ENCODE data around the gene PRIMA1.

The PRIMA1 gene

DNA sequence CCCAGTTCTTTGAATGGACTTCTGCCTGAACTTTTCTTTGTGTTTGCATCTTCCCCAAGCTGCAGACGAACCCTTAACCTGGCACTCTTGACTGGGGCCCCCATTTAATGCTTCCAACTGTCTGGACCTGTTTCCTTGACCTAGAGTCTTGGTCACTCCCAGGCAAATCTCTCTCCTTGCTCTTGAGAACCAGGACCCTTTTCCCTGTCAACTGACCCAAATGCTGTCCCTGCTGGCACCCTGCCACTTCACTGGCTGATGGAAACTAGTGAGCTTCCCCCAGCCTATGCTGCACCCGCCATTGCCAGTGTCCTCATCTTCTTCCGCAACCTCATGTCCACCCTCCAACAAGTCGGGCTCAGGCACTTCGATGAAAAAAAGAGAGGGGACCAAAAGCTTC, 79.5 kb downstream of the PRIMA1 start:
- no peak for DNase-seq

DNA sequence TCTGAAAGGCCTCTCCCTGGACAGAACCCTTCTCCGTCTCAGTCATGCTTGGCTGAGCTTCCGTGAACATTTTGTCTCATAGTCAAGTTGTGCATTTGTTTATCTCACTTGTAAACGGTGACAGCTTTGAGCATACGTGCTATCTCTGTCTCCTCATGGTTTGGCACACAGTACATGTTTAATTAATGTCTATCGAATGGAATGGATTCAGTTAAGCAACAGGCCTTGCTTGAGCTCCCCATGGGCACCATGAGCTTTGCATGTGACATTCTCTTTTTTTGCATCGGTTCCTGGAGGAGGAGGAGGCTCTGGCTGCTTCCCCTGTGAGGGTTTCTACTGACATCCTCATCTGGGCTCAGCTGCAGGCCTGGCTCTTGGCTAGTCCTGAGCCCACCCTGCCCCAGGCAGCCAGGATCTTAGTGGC, 80.0 kb downstream of the PRIMA1 start:
- no peak for DNase-seq

DNA sequence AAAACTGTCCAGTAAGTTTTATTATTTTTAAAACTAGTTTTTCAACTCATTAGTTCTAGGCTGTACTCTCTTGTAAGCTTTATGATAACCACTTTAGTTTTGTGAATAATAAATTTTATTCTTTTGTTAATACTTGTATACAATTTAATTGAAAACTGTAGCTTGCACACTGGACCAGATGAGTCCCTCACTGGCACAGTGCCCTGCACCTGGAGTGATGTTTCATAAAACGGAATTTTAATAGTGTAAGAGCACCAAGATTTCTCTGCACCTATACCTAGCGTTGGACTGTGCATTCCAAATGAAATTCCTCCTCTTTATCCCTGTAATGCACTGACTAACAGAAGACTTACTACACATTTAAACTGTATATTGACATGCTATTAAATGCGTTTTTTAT, 80.8 kb downstream of the PRIMA1 start:
- no peak for DNase-seq

DNA sequence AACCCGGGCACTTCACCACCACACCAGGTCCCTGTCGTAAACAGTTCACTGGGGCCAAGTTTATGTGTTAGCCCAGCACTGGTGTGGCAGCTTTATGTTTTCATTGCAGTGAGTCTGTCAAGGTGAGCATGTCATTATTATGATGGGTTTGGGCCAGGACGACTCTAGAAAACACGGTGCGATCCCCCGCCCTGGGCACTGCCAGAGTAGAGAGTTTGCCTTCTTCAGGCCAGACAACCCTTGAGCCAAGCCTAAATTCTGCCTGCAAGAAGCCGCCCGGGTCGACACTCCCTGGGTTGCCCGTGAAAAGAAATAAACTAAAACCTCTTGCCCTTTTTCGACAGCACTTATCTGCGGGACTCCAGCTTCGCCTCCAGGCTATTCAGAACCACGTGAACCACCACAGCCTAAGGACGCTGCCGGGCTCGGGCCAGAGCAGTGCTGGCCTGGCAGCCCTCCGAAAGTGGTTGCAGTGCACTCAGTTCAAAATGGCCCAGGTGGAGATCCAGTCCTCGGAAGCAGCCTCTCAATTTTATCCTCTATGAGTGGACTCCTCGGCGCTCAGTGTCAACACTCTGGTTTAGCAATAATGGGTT, 81.8 kb downstream of the PRIMA1 start:
- DNase-seq, result no peak

DNA sequence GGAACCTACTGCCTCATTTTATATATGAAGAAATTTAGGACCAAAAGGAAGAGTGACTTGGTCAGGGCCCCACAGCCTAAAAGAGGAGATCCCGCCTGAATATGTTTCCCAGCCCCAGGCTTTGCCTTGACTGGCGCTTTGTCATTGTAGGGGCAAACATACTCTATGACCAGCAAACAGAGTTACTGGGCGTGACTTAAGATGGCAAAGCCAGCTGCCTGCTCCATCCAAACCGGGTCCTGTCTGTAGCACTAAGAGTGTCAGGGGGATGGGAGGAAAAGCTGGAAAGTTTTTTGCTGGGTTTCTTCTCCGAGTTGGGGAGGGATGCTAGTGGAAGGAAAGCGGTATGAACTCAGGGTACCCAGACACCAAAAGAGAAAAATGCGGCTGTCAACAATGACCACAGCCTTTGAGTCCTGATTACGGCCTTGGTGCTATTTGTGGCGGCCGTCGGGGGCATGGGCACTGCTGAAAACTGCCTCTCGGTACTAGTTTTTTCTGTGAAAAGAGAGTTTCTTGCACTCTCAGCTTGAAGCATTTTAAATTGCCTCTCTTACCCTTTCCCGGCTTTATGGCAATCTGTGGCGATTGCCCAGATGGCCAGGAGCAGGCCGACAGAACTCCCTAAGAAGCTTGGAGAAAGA, 82.7 kb downstream of the PRIMA1 start:
- no peak for DNase-seq

DNA sequence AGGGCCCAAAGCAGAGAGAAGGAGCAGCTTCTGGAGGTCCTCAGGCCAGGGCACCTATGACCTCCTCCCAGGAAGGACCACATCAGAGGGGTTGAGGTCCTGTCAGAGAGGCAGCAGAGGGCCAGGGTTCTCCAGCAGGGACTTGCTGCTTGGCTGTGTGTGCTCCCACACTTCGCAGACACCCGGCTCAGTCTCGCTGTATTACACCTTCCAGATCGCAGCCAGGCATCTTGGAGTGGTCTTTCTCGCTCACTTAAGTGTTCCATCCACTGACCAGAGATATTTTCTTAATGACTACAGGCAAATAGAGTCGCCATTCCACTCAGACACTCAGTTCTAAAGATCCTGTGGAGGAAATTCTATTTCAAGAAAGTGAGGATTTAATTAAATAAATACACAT, 84.3 kb downstream of the PRIMA1 start:
- DNase-seq, result no peak

DNA sequence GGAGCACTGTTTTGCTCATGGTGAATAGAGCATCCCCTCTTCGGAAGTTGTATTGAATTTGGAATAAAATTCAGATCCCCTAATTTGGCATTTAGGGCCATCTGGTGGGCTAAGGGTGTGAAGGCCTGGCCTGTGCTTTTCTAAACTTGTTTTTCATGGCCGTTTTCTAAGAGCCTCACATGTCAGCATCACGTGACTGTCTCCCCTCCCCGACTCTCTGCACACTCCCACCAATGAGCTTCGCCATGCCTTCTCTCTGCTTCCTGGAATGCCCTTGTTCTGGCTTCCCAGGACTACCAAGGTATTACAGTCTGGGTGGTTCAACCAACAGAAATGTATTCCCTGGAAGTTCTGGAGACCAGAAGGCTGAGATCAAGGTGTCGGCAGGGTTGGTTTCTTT, 85.3 kb downstream of the PRIMA1 start:
- DNase-seq, result no peak

DNA sequence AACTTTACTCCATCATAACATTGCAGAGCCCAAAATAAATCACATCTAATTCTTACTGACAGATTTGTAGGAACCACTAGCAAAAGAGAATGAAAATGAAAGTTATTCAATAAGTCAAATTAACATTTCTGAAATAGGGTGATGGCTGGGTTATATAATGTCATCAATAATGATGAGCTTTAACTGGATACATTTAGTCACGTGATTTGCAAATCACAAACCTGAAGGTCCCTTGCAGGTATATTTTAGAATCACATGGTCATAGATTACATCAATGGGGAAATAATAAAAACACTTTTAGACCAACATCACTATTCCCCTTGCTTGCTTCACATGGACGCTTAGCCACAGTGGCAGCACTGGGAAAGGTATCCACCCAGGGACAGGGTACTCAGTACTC, 86.7 kb downstream of the PRIMA1 start:
- no peak for DNase-seq

DNA sequence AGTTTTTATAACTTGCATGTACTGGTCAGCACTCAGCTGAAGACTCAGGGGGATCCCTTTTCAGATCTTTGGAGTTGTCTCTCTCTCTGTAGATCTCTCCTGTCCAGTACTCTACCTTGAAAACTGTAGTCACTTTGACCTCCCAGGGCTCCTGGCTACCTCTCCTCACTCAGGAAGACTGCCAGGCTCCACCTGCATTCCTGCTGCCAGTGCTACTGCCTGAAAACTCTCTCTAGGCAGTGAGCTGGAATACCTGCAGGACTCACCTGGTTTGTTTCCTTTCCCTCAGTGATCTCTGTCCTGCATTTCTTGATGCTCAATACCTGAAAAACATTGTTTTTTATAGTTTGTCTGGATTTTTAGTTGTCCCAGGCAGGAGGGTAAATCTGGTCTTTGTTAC, 87.4 kb downstream of the PRIMA1 start:
- DNase-seq, result no peak

DNA sequence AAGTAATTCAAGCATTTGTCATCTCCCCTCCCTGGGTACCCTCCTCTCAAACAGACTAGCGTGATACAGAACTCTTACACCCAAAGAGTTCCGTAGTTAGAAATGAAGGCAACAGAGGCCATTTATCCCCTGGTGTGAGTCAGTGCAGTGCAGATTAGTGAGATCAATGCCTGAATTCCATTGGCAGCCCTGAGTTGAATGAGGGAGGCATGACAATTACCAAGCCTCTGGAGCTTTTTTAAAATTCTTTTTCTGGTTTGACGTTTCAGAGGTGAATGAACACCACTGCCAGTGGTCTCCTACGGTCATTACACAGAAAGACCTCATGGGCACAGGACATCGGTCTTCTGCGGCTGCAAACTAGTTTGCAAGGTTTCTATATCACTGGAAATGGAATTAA, 94.4 kb downstream of the PRIMA1 start:
- DNase-seq, result no peak

DNA sequence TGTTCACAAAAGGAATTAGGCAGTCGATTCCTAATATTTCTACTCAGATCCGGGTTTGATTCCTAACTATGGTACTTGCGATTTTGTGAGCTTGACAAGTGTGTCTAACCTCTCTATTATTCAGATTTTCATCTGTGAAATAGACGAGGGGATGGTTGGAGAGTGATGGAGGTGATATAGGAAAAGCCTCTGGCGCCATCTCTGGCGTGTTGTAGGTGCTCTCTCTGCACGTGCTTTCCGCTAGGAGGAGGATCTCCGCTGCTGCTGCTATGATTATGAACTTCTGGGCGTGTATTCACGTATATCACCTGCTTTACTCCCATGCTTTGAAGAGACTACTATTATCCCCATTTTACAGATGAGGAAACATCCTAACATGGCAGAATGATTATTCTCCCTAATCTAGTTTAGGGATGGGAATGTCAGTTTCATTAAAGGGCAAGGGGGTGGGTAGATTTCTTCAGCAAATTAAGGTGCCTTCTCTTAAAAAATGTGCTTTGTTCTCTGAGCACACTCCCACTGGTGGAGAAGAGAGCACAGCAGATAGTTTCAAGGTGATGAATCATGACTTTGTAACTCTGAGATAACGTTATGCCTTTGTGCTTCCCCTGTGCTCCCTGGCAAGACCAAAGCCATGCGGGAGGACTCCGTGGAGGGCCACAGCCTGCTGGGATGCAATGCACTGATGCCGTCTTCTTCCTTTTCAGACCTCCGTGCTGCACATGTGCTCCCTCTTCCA, 97.1 kb downstream of the PRIMA1 start:
- no peak for DNase-seq

DNA sequence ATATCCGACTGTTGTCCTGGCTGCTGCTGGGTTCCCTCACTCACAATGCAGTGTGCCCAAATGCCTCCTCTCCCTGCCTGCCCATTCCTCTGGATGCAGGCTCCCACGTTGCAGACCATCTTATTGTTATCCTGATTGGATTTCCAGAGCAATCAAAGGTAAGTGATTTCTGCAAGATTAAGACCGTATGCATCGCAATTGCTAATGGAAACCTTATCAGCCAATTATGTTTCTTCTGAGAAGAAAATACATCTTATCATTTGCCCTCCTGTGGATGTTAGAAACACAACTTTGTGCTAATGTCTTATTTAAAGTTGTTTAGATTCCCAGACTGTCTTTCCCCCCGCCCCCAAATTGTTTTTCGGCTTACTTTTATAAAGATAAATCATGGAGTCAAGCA, 98.1 kb downstream of the PRIMA1 start:
- DNase-seq, result no peak

DNA sequence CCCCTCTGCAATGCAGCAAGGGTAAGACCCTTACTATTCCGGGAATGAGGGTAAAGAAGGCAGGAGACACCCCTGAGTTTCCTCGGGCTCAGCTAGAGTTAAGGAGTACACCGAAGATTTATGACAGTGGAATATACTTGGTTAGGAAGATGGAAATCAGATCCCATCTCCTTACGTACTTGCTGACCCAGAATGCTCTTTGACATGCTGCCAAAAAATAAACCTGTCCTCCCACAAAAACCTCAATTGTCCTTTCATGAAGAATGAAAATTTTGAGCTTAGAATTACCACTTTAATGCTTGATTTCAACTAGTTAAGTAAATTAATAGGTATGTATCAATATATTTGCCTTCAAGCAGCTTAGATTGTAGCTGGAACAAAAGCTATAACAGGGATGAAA, 99.5 kb downstream of the PRIMA1 start:
- DNase-seq, result no peak

DNA sequence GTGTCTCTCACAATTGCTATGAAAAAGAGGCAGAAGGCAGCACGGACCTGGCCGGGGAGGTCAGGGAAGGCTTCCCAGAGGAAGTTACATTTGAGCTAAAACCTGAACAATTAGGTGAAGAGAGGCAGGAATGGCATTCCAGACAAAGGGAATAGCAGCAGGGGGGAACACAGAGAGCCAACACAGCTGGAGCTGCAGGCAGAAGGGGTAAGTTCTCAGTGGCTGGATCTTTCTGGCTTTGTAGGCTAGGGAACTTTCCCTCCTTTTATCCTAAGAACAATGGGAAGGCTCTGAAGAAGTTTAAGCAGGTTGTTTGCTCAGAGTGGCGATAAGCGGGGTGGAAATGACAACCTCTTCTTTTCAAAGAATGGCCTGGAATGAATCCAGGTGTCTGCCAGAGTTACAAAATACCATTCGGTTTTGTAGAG, 100.0 kb downstream of the PRIMA1 start:
- no peak for DNase-seq

DNA sequence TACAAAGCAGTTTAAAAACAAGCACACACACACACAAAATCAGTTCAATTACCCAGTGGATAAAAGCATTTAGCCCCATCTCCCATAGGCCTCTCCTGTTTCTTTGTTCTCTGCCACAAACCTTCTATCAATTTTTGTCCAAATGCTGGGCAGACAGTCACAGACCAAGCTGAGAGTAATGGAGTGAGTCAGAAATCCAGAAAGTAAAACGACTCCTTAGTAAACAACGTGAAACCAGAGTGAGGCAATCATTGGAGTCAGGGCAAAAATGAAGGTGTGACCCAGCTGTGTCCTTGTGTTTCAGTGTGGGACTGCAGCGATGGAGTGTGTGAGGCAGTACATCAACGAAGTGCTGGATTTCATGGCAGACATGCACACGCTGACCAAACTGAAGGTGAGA, 102.0 kb downstream of the PRIMA1 start:
- DNase-seq, result no peak

DNA sequence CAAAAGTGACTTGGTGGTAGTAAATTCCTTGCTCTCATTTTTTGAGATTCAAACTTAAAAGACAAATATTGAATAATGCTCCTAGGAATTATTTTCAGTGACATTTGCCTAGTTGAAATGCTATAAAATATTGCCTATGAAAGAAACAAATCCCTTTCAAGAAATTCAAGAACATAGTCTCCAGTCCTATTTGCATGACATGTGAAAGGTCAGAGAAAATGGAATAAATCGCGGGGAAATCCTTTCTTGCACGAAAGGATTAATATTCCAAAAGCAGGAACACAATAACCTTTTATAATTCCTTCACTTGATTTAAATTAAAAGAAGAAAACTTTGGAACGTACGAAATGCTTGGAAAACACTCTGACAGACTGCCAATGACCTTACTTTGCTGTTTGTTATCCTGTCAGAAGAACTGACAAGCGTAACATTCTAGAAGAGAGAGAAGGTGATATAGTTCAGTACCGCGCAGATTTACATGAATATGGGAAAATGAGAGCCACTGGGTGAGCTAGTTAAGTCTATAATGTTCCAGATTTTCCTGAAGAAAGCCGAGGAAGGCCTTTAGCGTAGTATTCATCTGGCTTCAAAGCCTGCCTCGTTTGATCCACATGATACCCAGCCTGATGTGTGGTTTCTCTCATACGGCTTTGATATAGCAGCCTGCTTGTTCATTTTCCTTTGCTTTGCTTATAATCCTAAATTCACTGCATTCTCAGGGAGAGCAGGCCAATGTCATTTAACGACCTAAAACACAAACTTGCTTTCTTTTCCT, 103.0 kb downstream of the PRIMA1 start:
- DNase-seq, result no peak

DNA sequence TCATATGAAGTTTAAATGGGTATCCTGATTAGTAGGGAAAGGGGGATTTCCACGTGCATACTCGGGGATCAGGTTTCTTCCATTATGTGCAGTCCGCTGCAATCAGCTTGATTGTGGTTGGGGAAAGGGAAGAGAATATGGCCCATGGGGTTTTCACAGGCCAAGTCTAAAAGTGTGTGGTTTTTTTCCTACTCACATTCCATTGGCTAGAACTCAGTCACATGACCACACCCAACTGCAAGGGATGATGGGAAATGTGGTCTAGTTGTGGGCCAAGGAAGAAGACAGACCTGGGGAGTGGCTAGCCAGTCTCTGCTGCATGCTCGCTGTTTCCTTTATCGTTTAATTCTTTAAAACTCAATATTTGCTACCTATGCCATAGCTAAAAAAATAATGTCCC, 105.1 kb downstream of the PRIMA1 start:
- DNase-seq, result no peak

DNA sequence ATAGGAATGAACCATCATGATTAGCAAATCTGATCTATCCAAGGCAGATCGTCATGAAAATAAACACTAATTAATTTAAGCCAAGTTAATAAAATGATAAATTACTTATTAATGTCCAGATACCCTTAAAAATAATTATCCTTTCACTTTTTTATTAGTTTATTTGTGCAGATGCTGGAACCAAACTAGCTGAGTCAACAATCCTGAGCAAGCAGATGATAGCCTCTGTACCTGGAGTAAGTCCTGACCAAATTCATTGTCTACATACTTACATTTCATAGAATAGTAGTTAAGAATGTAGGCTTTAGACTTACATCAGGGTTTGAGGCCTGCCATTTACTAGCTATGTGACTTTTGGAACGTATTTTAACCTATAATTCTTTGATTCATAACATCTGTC, 105.8 kb downstream of the PRIMA1 start:
- DNase-seq, result no peak

DNA sequence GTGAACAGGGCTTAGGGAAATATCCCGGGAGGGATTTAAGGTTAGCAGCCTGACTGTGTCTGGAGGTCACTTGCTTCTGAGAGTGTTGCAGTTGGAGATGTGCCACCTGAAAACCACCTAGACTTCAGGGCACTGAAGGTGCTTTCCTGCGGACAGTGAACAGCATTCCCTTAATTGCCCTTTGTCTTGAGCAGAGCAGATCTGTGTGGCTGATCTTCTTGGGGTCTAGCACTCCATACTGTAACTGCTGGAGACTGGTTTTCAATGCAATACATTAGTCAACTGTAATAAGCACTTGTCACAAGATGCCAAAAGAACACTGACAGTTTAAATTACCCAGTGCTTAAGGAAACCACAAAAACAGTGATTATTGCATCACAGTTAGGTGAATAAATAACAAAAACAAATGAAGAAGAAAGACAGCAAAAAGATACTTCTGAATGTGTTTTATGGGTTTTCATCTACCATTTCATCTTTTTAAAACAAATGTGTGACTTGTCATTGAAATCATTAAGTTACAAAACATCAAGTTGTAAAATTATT, 111.8 kb downstream of the PRIMA1 start:
- no peak for DNase-seq

DNA sequence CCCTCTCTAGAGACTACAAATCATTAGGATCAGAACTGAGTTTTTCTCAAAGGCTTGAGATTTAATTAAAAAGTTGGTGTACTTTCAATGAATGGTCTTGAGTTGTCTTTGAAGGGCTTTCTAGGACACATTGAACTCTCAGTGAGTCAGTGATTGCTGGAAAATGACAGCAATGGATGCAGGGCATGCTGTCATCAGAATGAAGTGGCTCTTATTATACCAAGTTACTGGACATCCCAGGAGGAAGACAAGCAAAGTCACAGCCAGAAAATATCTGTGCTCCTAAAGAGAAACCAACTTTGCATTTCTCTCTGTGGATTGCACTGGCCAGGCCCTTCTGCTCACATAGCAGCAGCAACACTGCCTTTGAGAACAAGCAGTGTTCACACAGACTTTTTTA, 112.6 kb downstream of the PRIMA1 start:
- no peak for DNase-seq

DNA sequence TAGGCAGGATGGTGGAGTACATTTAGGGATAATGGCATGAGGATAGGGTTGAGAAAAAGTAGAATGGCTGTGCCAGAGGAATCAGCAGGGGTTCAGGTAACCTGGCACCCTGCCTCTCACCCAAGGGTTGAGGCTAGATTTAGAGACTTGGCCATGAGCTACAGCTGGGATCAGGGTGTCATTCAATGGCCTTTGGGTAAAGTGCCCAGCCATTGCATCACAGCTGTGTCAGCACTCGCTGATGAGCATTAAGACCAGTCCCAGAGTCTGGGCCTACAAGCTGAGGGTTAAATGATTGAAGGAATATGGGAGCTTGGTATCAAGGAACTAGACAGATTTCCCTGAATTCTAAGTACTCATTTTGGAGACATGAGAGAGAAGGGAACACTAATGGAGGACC, 113.9 kb downstream of the PRIMA1 start:
- no peak for DNase-seq

DNA sequence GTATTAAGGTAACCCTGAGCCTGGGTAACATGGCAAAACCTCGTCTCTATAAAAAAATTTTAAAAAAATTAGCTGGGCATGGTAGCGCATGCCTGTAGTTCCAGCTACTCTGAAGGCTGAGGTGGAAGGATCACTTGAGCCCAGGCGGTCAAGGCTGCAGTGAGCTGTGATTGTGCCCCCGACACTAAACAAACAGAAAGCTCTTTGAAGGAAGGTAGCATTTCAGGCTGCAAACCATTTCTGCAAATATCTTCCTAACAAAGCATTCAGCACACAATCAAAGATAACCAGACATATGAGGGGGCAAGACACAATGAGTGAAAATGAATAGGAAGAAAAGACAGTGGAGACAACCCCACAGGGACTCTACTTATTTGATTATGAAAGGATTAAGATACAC, 118.7 kb downstream of the PRIMA1 start:
- DNase-seq, result no peak
